GM18951 (cell line): ENCODE results near the gene CEP72.

Experiments
- POLR2A ChIP-seq: IDR thresholded peaks from 4 replicates; pipeline ENCODE4 v1.6.1; 2011; ENCODE audit warnings: mild to moderate bottlenecking; ENCODE audit not compliant: insufficient read length, insufficient read depth; ENCODE audit errors: extremely low read depth
- in situ Hi-C: fragments of 300-500 bp; cut with MboI; formaldehyde crosslinking; loops from one replicate; pipeline ENCODE4 v1.12.0; 2022; ENCODE audit warnings: low sequenced_read_pairs, mixed read lengths, inconsistent platforms; ENCODE audit not compliant: unreplicated experiment

CEP72 gene, protein sequence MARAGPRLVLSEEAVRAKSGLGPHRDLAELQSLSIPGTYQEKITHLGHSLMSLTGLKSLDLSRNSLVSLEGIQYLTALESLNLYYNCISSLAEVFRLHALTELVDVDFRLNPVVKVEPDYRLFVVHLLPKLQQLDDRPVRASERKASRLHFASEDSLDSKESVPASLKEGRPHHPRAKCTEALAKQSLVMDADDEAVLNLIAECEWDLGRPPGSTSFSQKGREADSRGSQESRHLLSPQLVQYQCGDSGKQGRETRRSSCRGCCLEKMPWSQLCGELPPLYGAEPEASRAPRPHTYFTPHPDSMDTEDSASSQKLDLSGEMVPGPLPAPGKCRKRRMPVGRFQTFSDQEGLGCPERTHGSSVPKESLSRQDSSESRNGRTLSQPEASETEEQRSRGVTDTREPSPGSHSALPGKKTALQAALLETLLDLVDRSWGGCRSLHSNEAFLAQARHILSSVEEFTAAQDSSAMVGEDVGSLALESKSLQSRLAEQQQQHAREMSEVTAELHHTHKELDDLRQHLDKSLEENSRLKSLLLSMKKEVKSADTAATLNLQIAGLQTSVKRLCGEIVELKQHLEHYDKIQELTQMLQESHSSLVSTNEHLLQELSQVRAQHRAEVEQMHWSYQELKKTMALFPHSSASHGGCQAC

DNA sequence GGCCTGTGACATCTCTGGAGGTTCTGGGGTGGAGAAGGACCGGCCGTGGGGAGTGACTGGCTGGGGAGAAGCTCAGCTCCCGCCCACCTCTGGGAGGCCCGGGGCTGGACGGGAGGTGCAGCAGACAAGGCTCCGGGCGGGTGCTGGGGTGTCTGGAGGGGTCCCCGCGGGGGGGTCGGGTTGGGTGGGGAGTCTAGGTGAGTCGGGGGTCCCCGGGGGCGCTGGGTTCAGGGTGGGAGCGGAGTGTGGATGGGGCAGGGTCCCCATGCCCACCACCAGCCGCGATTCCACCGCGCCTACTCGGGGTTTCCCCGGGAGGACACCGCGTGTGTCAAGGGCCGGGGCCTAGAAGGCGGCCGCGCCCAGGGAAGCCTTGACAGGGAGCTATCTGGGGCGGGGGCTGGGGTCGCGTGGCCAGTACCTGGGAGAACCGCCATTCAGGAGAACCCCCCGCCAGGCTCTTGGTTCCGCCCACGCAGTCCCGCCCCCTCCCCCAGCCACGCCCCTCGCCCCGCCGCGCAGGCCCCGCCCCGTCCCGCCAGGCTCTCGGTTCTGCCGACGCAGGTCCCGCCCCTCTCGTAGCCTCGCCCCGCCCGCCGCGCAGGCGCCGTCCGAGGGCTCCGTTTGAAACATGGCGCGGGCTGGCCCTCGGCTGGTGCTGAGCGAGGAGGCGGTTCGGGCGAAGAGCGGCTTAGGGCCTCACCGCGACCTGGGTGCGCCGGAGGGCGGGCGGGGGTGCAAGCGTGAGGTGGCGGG, at the start of gene CEP72:
Gene CEP72, plus strand, starts transcription at position 610 of the 756 bp plus-strand sequence. Its CDS starts 22 bp downstream, at position 632.
- peak; percentile 77 for TF ChIP-seq POLR2A
- in situ Hi-C loops: no loop called here

DNA sequence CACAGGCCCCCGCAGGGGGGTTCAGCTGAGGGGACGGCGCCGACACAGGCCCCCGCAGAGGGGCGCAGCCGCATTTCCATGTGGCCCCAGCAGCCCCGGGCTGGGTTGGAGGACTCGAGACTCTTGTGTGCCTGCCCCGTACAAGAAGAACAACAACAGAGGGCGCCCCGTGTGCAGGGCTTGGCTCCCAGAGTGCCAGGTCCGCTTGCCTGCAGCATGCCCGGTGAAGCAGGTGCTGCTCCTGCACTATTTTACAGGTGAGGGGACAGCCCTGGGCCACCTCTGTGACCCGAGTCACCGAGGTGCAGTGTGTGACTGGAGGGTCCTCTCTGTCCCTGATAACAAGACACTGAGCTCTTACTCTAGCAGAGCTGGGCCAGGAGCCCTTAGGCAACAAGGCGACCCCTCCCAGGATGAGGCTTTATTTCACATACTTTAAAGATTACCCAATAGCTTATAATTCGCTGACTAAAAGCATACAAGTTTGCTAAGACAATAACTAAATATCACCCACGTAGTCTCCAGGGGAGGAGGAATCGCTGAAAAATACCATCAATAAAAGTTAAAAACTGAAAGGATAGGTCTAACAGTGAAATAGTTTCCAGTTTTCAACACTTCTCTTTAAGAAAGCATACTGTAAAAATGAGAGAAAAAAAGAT, 46.2 kb upstream of the CEP72 start:
- no peak for TF ChIP-seq POLR2A
- in situ Hi-C loops: no loop called here

DNA sequence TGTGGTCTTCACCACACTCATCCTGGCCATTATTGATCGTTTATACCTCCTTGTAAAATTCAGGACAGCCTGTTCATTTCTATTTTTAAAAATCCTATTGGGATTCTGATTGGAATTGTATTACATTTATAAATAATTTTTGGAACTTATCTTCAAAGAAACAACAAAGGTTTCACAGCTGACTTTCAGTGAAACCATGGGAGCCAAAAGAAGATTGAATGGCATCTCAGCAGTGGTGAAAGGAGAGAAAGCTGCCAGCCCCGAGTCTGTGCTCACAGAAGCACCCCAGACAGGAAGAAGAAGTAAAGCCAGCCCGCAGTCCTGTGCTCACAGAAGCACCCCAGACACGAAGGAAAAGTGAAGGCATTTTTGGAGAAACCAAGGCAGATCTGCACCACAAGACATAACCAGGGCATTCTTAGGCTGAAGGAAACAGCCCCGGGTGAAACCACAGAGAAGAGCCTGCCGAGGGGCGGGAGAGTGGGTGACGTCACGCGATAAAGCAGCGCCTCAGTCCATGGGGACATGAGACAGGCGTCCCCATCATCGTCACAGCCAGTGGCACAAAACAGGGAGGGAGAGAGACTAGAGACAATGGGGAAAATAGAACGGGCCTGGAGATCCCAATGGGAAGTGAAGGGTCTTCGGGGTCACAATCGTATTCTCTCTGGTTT, 45.4 kb upstream of the CEP72 start:
- no peak for TF ChIP-seq POLR2A
- in situ Hi-C loops: no loop called here

DNA sequence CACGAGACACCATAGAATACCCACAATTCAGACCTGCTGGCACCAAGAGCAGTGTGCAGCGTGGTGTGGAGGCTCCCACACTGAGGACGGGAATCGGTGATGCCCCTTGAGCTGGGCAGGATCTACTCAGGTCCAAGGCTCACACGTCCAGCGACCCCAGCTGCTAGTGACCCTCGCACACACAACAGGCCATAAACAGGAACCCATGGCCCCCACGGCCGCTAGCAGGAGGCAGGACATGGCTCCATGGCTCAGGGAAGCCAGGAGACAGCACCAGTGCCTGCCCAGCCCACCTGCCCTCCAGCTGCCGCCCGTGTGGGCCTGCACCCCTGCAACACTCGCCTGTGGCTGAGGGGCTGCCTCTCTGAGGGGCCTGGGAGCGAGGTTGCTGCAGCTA, 44.5 kb upstream of the CEP72 start:
- no peak for TF ChIP-seq POLR2A
- in situ Hi-C loops: no loop called here

DNA sequence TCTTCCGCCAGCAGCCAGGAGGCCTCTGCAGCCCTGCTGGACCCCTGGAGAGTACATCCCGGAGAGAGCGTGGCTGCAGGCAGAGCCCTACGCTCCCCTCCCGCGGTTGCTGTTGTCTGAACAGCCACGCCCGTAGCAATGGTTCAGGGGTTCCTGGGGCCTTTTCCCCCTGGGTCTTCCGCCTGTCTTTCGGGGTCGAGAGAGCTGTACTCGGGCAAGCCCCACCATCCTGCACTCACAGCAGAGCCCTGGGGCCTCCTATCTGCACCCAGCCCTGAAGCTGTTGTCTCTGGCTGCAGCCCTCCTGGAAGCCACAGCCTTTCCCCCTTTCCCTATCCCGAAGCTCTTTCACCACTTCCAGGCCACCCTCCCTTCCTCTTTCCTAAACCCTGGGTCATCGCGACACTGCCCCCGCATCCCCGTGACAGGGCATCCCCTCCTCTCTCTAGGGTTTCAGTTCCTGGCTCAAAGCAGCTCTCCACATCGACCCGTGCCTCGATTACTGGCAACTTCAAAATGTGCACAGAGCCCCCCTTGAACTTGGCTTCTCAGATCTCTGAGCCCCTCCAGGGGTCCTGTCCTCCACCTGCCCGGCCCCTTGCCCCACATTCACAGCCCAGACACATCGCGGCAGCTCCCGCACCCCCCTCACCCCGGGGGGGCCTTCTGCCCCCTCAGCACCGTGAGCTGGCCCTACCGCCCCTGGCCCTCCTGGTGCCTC, 43.9 kb upstream of the CEP72 start:
- no peak for TF ChIP-seq POLR2A
- in situ Hi-C loops: no loop called here

DNA sequence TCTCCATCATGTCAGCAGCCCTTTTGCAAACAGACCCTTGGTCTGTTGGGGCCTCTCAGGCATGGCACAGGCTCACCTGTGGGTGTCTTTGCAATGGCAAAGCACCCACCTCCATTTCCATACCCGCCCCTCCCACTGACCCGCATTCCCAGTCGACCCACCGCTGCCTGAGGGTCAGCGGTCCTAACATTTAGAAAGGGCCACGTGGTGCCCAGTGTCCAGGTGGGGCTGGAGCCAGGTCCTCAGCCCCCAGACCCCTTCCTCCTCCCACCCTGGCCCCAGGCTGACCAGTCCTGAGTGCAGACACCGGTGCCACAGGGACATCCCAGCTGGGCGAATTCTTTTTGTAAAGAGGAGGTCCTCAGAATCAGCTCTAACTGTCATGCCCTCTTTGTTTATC, 43.3 kb upstream of the CEP72 start:
- no peak for TF ChIP-seq POLR2A

DNA sequence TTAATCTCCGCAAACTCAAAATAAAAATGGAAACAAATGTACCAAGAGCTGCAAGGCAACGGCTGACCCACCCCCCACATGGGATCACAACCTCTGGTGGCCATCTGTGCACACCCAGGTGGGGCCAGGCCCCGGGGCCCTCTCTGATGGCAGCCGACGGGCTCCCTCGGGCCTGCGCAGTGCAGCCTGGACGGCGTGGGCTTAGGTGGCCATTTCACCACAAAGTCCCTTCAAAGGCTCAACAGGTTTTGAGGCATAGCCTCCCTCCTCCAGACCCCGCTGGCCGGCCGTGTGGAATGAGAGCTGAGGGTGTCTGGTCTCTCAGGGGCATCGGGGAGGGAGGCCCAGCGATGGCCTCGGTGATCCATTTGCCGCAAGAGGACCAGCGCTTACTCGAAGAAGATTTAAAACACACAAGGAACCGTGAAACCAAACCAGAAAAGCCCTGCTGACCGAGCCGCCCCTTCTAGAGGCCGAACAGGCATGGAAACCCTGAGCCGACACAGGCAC, 42.7 kb upstream of the CEP72 start:
- in situ Hi-C loops: no loop called here
- TF ChIP-seq POLR2A: no peak

More for the DNA sequence above, 43.3 kb upstream of the CEP72 start:
- in situ Hi-C loops: no loop called here

DNA sequence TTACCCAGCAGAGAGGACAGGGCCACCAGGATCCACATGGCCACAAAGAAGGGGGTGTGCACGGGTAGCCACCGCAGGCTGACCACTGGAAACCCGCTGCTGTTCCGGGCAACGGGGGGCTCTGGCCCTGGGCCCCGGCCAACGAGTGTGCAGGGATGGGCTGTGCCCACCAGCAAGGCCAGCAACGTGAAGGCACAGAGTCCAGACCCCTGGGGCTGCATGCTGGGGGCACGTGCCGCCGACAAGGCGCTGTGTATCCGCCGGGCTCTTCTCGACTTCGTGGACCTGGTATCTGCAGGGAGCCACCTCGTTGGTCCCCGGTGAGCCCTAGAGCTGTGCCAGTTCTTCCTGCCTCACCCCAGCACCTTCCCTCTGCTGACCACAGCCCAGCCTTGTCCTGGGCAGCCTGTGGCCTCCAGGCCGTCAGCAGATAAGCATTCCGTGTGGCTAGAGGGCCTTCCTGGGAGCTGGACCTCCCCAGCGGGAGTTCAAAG, 42.2 kb upstream of the CEP72 start:
- no peak for TF ChIP-seq POLR2A
- in situ Hi-C loops: no loop called here

DNA sequence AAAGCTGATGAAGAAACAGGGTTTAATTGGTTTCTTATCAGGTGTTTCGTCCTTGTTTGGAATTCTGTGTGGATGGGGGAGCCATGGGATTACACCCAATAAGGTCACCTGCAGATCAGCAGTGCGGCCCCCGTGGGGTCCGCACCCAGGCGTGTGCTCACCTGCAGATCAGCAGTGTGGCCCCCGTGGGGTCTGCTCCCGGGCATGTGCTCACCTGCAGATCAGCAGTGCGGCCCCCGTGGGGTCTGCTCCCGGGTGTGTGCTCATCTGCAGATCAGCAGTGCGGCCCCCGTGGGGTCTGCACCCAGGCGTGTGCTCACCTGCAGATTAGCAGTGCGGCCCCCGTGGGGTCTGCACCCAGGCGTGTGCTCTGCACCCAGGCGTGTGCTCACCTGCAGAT, 41.7 kb upstream of the CEP72 start:
- TF ChIP-seq POLR2A: no peak
- in situ Hi-C loops: no loop called here

DNA sequence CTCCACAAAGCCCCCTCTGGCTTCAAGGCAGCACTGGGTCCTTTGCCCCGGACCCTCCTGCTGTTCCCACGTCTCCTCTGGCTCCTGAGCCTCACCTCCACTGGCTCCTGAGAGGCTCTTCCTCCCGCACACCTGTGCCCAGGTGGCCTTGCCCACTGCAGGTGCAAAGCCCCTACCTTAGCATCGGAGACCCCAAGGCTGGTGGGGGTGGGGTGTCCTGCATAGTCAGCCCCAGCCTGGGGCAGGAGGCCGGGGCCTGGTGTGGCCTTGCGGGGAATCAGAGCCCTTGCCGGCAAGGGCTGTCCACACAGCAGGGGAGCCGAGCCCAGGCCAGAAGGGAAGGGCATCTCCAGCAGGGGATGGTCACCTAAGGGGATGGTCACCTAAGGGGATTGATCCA, 41.3 kb upstream of the CEP72 start:
- no peak for TF ChIP-seq POLR2A

DNA sequence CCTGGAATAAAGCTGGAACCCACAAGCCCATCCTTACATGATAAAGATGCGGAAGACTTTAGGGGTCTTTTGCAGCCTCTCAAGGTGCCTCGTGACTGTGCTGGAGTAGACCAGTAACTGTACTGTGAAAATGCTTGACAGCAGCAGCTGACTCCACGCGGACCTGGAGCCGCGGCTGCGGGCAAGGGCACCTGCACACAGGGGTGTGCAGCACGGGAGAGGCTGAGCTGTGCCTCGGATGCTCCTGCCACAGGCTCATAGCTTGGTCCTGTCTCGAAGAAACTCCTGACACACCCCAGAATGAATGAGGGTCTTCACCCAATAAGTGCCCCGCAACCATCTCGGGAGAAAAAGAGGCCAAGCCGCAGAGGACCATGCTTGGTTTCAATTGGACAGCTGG, 40.3 kb upstream of the CEP72 start:
- no peak for TF ChIP-seq POLR2A
- in situ Hi-C loops: no loop called here

More for the DNA sequence above, 41.3 kb upstream of the CEP72 start:
- in situ Hi-C loops: no loop called here
